GM18868 (cell line): ENCODE results near the gene LDAH.

ENCODE experiments used
- ATAC-seq: cut with Tn5 transposase; IDR thresholded peaks from one replicate; pipeline ENCODE4 v1.9.1; 2021; ENCODE audit warnings: mild to moderate bottlenecking, moderate library complexity; ENCODE audit not compliant: unreplicated experiment

Gene LDAH

DNA sequence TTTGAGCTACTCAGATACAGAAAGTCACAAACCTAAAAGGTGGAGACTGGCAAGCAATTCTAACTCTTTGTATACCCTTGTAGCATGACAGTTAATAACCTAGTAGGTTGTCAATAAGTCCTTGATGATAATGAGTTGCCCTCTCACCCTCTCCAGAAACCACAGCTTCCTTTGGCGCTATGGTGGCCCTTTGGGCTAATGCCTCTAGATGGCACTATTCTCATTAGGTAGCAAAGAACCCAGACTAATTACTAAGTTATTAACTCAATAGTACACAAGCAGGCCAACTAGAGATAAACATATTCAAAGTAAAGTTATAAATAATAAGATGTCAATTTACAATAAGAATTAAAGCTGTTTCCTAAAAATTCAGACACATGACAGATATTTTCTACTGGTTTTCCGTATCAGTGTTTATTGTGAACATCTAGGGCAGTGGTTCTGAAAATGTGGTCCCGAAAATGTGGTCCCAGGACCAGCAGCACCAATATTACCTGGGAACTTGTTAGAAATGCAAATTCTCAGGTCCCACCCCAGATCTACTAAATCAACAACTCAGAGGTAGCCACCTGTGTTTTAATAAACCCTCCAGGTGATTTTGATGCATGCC lies 41.1 kb downstream of the LDAH start:
- peak; percentile 82 for ATAC-seq

DNA sequence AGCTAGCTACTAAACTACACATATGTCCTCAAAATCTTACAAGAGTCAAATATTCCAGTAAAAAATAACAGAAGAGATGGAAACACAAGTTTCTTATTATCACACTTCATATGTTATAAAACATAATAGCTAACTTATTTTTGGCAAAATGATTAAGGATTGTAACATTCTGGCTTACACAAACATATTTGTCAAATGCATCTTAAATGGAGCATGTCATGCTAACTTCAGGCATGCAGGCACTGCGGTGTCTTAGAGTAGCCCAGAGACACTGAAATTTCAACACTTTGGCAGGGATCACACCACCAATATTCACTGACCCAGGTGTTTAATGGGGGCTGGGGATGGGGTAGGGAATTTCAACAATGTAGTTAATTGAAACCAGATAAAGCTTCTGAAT lies 51.6 kb downstream of the LDAH start:
- no peak for ATAC-seq

DNA sequence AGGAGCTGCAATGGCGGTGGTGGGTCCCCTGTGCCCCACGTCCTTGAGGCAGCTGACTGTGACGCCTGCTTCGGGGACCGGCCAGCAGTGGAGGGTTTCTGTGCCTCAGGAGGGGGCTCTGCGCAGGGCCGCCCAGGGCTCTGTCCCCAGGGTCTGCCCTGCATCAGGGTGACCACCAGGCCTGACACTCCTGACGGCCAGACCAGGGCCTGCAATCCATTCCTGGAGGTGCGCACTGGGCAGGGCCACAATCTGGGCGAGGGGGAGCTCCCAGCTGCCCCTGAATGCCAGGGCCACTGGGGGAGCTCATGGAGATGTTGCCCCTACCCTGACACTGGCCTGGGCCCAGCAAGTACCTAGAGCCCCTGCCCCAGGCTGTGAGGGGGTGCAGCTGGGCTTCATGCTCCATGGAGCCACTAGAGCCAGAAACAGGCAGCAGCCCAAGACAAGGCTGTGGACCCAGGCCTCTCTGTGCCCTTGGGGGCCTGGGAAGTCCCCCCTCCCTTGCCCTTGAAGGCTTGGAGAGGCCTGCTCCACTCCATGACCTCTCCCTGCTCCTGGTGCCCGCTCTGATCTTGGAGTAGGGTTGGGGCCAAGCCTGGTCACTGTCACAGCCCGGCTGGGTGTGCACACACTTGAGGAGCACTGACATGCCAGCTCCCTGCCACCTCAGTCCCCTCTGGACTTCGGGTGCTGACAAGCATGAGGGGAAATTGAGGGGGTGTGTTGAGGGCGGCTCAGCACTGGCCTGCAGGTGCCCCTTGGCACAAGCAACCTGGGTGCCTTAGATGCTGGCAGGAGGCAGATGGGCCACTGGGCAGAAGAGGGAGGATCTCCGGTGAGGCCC lies 55.9 kb downstream of the LDAH start:
- no peak for ATAC-seq

DNA sequence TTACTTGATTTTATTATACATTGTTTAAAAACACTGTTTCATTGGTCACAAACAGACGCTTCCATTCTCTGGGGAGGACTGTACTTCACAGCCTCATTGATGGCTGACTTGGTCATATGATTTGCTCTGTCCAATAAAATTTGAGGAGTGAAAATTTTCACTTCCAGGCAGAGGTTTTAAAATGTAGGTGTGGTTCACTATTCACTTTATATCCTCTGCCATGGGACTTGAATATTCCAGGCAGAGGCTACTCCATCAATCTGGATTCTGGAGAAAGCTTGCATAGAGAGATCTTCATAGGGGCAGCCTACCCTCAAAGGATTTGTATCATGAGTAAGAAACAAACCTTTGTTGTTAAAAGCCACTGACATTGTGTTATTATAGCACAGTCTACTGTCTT lies 56.7 kb downstream of the LDAH start:
- ATAC-seq: no peak

DNA sequence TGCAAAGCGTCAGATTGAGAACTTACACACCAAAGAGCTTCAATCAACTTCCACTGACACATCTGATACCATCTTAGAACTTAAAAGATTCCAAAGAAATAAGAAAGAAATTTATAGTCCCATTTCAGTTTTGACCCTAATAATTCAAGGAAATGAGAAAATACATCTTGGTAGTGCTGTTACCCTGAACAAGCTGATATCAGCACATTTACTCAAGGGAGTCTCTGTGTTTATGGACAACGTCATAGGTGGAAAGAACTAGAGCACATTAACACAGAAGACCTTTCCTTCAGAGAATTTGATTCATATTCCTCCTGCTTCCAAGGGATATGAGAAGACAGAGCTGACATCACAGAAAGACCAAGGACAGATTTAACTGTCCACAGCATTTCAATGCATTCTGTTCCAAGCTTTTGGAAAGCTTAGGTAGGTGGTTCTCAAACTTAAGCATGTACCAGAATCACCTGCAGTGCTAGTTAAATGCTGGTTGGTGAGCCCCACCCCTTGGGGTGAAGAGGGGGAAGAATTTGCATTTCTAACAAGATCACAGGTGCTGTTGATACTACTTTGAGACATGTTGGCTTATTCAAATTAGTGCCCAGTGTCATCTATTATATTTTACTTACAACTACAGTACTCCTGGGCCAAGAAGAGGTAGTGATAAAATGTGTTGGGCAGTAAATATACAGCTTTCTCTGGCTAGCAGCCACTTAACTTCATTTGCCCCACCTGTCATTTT lies 59.8 kb downstream of the LDAH start:
- no peak for ATAC-seq

DNA sequence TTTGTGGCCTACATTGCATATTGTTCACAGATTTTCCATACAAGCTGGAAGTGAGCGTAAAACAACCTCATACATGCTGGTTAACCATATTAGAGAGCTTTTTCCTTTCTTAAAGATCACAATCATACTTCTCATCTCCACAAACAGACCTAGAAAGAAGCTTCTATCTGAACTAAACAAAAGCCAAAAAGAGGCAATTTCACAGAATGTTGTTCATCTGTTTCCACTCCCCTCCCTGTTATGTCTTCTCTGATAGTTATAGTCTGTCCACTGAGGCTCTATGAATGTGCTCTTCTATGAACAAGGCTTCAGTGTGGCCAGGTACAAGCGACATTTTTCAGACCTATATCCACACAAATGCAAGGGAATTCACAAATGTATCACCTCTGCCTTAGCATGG lies 63.4 kb downstream of the LDAH start:
- ATAC-seq: no peak

DNA sequence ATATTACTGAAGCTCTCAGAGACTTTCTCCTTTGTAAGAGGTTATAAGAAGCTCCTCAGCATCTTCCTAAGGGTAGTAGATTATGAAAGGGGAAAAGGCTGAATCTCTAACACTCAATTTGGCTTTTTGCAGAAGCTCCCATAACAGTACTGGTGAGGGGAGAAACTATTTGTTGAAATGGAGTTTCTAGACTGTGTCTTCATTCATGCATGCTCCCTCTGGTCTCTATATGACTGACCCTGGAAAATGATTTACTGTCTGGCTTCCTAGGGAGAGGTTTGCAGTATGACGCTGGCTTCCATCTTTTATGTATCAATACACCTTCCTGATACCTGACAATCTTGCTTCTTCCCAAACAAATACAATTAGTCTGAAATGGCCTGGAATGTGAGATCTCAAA lies 63.9 kb downstream of the LDAH start:
- peak; percentile 52 for ATAC-seq

DNA sequence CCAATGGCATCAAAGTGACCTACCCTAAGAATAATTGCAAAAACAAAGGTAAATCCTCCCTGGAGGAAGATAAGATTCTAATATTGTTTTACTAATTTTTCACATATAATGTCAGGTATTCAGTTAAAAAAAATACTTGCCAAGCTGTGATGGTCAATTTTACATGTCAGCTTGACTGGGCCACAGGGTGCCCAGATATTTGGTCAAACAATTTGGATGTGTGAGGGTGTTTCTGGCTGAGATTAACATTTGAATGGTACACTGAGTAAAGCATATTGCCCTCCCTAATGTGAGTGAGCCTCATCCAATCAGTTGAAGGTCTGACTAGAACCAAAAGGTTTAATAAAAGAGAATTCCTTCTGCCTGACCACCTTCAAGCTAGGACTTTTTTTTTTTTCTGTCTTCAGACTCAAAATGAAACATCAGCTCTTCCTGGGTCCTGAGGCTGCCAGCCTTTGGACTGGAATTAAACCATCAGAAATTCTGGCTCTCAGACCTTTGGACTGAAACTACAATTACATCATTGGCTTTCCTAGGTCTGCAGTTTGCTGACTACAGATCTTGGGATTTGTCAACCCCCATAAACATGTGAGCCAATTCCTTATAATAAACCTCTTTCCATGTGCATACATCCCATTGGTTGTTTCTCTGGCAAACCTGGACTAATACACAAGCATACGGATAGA lies 65.4 kb downstream of the LDAH start:
- no peak for ATAC-seq

DNA sequence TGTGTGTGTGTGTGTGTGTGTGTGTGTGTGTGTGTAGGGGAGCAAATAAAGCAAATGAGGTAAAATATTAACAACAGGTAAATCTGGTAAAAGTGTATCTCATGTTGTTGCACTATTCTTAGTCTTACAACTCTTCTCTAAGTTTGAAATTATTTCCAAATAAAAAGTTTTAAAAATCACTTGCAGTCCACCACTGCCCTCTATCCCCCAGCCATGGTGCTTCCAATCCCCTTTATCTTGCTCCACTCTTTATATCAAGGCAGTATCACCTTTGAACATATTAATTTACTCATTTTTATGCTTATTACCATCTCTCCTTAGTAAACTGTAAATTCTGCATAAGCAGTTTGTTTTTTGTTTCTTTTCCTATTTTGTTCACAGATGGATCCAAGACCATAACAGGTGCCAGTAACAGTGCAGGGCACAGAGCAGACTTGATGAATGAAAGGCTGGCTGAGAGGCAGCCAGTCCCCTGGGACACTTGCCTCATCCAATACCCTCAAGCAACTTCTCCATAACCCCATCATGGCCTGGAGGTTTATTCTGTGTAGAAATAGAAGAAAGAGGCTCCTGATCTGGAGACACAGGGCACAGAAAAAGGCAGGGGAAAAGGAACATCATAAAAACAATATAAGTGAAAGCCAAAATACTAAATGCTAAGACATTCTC lies 67.6 kb downstream of the LDAH start:
- ATAC-seq: no peak

DNA sequence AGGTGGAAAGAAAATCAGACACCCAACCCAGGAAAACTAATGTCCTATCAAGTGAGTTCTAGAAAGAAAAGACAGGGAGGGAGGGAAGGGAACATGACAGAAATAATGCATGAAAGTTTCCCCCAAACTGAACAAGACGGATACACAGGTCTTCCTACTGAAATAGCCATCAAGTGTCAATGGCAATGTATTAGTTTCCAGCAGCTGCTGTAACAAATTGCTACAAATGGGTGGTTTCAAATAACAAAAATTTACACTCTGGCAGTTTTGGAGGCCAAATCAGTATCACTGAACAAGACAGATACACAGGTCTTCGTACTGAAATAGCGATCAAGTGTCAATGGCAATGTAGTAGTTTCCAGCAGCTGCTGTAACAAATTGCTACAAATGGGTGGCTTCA lies 70.6 kb downstream of the LDAH start:
- no peak for ATAC-seq

DNA sequence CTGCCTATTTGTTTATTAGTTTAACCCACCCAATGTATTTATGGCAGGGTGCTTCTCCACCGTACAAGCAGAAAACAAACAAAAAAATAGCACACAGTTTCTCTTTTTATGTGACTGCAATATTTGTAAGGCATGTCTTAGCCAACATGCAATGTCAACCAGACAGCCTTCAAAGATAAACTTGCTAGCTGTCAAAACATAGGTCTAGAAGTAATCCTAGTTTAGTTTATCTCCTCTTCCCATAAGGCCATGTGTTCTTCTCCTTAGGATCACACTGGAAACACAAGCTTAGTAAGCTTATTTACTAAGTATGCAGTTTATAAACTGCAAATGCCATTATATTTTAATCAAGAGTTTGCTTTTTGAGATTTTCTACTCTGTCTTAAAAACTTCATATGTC lies 75.6 kb downstream of the LDAH start:
- no peak for ATAC-seq

DNA sequence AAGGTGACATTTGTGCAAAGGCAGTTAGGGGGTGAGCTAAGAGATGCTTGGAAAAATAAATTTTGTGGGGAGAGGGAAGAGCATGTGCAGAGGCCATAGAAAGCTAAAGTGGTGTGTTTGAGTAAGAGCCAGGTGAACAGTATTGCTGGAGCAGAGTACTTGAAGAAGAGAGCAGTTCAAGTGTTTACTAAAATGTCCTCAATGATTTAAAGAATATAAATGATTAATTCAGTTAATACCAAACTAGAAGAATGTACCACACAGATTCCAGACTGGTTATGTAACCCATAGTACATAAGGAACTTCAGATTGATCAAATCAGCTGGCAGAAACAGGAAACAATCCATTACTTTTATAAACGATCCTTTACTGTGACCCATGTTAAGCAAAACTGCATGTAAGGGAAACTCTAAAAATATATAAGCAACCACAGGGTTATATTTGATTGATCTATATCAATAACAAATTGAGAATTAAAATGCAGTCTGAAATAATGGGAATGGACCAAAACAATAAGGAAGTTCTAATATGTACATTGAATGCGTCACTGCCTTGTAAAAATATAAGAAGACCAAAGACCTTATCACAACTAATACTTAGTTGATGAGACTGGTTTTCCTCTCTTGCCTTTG lies 76.9 kb downstream of the LDAH start:
- no peak for ATAC-seq

DNA sequence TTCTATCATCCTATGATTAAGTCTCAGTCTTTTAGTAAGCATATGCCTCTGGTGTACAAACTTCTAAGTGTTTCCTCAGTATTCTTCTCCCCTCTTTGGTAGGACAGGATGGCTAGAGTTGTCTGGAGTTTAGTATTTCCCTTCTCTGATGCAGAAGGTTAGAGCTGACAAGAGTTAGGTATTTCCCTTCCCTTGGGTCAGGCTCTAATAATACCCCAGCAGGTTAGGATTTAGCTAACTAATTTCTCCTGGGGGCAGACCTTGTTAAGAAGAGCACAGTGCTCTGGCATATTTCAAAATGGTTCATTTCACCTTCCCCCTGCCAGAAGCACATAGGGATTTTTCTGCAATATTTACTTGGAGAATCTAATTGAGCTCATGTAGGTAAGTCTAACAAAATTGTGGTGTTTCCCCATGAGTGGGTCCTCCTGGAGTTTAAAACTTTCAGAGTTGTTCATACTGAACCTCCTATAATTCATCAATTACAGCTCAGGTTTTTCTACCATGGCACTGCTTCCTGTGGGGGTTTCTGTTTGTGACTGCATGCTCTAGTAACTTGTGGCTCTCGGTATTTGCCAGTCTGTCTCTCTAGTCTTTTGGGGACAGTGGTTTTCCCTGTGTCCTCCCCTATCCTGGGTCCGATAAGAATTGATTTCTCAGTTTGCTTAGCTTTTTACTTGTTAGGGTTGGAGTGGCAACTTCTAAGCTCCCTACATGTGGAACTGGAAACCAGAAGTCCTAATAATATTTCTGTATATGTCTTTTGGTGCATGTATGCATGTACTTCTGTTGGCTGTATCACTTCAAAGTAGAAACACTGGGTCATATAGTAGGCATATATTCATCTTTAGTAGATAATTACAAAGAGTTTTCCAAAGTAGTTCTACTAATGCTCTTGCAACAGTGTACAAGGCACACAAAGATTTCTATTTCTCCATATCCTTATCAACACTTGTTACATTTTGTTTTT lies 78.2 kb downstream of the LDAH start:
- ATAC-seq: peak; percentile 95

DNA sequence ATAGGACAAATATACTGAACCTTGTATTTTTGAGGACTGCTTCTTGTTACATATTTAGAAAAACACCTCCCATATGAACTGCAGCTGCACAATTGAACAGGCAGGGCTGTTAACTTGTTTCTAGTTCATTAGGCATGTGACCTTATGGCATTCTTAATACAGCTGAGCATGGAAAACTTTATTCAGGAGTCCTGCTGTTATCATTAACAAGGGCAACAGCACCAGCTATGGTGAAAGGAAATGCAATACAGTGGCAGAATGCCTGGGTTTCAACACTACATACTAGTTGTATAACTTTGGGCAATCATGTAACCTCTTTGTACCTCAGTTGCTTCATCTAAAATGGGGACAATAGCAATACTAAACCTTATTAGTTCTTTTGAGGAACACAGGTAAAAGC lies 84.1 kb downstream of the LDAH start:
- ATAC-seq: no peak

DNA sequence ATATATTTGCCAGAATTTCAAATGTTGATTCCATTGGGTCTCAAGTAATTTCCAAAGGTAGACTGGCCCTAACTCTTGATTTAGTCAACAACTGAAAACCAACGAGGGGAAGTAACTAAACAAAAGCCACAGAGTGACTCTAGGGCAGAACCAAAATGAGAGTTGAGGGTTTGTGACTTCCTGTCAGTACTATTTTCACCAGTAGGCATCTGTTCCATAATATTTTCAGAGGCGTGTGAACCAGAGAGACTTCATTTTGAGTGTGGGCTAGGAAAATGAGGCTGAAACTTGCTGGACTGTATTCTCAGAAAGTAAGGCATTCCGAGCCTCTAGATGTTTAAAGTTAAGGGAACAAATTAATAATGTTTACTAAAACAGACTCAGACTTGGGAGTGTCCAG lies 85.4 kb downstream of the LDAH start:
- peak; percentile 96 for ATAC-seq

DNA sequence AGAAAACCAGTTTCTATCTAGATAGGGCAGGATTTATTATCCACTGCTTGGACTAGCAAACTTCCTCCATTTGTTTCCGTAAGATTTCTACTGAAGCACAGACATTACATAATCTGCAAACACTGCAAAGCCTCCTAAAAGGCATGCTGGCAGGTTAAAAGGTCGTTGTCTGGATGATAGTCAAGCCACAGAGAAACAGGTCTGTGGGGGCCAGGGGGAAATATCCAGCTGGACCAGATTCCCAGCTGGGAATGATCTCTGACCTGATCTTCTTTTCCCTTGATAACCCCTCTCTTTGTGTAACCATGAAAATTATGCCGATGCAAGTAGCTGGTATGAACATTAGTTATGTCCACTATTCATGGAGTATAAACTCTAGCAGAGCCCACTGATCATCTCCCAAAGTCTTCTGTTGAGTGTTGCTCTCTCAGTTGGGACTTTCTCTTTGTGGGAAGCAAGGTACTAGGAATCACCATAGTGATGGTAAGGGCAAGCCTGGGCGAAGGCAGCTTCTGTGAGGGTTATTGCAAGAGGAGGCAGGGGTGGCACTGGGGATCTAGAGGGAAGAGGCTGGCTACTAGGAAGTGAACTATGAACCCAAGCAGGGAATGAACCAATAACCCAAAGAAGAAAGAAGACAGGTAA lies 94.7 kb downstream of the LDAH start:
- ATAC-seq: no peak

DNA sequence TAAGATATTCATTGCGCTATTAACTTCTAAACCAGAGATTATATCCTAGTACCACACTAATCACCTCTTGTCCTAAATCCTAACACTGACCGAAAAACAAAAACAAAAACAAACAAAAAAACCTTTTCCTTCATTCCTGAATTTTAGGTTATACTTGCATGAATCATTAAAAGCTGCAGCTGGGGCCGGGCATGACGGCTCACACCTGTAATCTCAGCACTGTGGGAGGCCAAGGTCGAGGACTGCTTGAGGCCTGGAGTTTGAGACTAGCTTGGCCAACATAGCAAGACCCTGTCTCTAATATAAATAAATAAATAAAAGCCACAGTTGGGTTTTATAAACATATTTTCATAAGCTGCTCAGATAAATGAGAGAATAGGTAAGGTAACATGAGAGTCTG lies 96.0 kb downstream of the LDAH start:
- no peak for ATAC-seq

DNA sequence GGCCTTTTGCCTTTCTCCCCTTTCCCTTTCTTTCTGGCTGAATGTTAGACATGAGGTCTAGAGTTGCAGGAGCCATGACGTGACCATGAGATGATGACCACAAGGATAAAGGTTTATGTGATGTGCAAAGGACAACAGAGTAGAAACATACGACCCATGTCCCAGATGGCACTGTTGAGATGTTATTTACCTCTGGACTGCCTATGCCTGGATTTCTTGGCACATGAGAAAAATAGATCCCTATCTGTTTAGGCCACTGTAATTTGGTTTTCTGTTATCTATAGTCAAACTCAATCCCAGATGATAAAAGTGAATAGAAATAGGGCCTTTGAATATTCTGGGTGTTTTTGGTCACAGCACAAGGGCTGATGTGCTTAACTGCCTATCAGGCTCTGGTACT lies 97.1 kb downstream of the LDAH start:
- no peak for ATAC-seq
